ENCODE results near the gene TCEANC2.
"Not testable (repeated sequence)": the region's sequence is repeated elsewhere in the genome, so short reads cannot be mapped to it uniquely, and the experiment has no call there.

The TCEANC2 gene

GRCh38 chr1:54088385-54088784, 35.0 kb downstream of the TCEANC2 start:
- no peak for TF ChIP-seq CTCF (conservative IDR thresholded peaks at IDR 0.05; ENCODE audit: low read depth, low read length)
- Histone ChIP-seq H3K4me3 (IDR thresholded peaks at IDR 0.05; ENCODE audit: insufficient read depth, low read depth, low read length) (no peak overlapping the region), H3K9ac (no peak overlapping the region), H4K20me1 (ENCODE audit: insufficient read depth) (no peaks in the 10 kb centered on the region), H3K79me2 (ENCODE audit: insufficient read depth, low read depth) (no peaks in the 10 kb centered on the region), H3K27ac (no peak overlapping the region), H3K4me1 (ENCODE audit: low read depth, poor library complexity, severe bottlenecking) (no peaks in the 10 kb centered on the region), H2AFZ (ENCODE audit: low read depth) (no peak overlapping the region), H3K27me3 (ENCODE audit: insufficient read depth, low read depth) (no peaks in the 10 kb centered on the region), H3K4me2 (no peak overlapping the region), H3K36me3 (ENCODE audit: insufficient read depth) (no peaks in the 10 kb centered on the region)

GRCh38 chr1:54091666-54092065, 38.3 kb downstream of the TCEANC2 start:
- Histone ChIP-seq H3K27me3 (ENCODE audit: insufficient read depth, low read depth) (no peaks in the 10 kb centered on the region), H3K27ac (no peak overlapping the region), H2AFZ (ENCODE audit: low read depth) (no peak overlapping the region), H4K20me1 (ENCODE audit: insufficient read depth) (no peaks in the 10 kb centered on the region), H3K79me2 (ENCODE audit: insufficient read depth, low read depth) (no peaks in the 10 kb centered on the region), H3K36me3 (ENCODE audit: insufficient read depth) (no peaks in the 10 kb centered on the region), H3K4me1 (ENCODE audit: low read depth, poor library complexity, severe bottlenecking) (no peaks in the 10 kb centered on the region), H3K4me2 (no peak overlapping the region), H3K4me3 (IDR thresholded peaks at IDR 0.05; ENCODE audit: insufficient read depth, low read depth, low read length) (no peak overlapping the region), H3K9ac (no peak overlapping the region)
- no peak for TF ChIP-seq CTCF (conservative IDR thresholded peaks at IDR 0.05; ENCODE audit: low read depth, low read length)

GRCh38 chr1:54094001-54094729, 40.8 kb downstream of the TCEANC2 start:
- Histone ChIP-seq H2AFZ (ENCODE audit: low read depth) (no peak overlapping the region), H3K4me1 (ENCODE audit: low read depth, poor library complexity, severe bottlenecking) (no peaks in the 10 kb centered on the region), H3K4me3 (IDR thresholded peaks at IDR 0.05; ENCODE audit: insufficient read depth, low read depth, low read length) (no peak overlapping the region), H3K79me2 (ENCODE audit: insufficient read depth, low read depth) (no peaks in the 10 kb centered on the region), H3K4me2 (no peak overlapping the region), H3K27ac (no peak overlapping the region), H3K27me3 (ENCODE audit: insufficient read depth, low read depth) (no peaks in the 10 kb centered on the region), H3K9ac (no peak overlapping the region), H3K36me3 (ENCODE audit: insufficient read depth) (no peaks in the 10 kb centered on the region), H4K20me1 (ENCODE audit: insufficient read depth) (no peaks in the 10 kb centered on the region)
- no peak for TF ChIP-seq CTCF (conservative IDR thresholded peaks at IDR 0.05; ENCODE audit: low read depth, low read length)

GRCh38 chr1:54094730-54095105, 41.3 kb downstream of the TCEANC2 start:
- H3K4me1 ChIP-seq (ENCODE audit: low read depth, poor library complexity, severe bottlenecking); H3K27me3 ChIP-seq (ENCODE audit: insufficient read depth, low read depth); H3K4me2 ChIP-seq; H2AFZ ChIP-seq (ENCODE audit: low read depth); H4K20me1 ChIP-seq (ENCODE audit: insufficient read depth); H3K9ac ChIP-seq; H3K27ac ChIP-seq; H3K36me3 ChIP-seq (ENCODE audit: insufficient read depth); H3K79me2 ChIP-seq (ENCODE audit: insufficient read depth, low read depth); H3K4me3 ChIP-seq (IDR thresholded peaks at IDR 0.05; ENCODE audit: insufficient read depth, low read depth, low read length): not testable (repeated sequence)

- Histone ChIP-seq H3K4me2 (no peak overlapping the region), H3K36me3 (ENCODE audit: insufficient read depth) (no peaks in the 10 kb centered on the region), H4K20me1 (ENCODE audit: insufficient read depth) (no peaks in the 10 kb centered on the region), H3K79me2 (ENCODE audit: insufficient read depth, low read depth) (no peaks in the 10 kb centered on the region), H3K4me3 (IDR thresholded peaks at IDR 0.05; ENCODE audit: insufficient read depth, low read depth, low read length) (no peak overlapping the region), H3K9ac (no peak overlapping the region), H3K27me3 (ENCODE audit: insufficient read depth, low read depth) (no peaks in the 10 kb centered on the region), H3K4me1 (ENCODE audit: low read depth, poor library complexity, severe bottlenecking) (no peaks in the 10 kb centered on the region), H3K27ac (no peak overlapping the region), H2AFZ (ENCODE audit: low read depth) (no peak overlapping the region)
- no peak for TF ChIP-seq CTCF (conservative IDR thresholded peaks at IDR 0.05; ENCODE audit: low read depth, low read length)
Measured at GRCh38 chr1:54095546-54096226, 42.3 kb downstream of the TCEANC2 start.
